K562 (cell line): ENCODE data around the gene ARHGAP42. TPM values are rescaled to one million over a fixed set of nuclear protein-coding genes. Genes with fewer than 3 reads are reported as not detected.
A peak's percentile ranks its signal among the peaks of the same experiment; 100 is the strongest.

Experiments used
- ATAC-seq: fragments of 200-7000 bp; cut with Tn5 transposase; 3 replicates; pipeline ENCODE4 v1.9.1; 2020; ENCODE audit warnings: moderate library complexity
- BruUV-seq: library from RNA; stranded (reverse); fragments of 400-500 nt; replicated peaks from 2 replicates; lab custom pipeline; 2021; lab: Mats Ljungman, UMichigan
- CTCF ChIA-PET: fragments of 300-600 bp; formaldehyde crosslinking; extraction: SDS; loops from one replicate; lab custom pipeline; 2021; ENCODE audit warnings: low intra/inter-chr PET ratio; lab: Yijun Ruan, JAX
- POLR2A ChIA-PET: fragments of 300-600, 350-650 bp; sonication (Branson Sonifier 250); formaldehyde crosslinking; extraction: SDS; loops from one replicate; lab custom pipeline; 2021; ENCODE audit warnings: antibody characterized with exemption, inconsistent platforms; lab: Yijun Ruan, JAX
- DNase-seq, 4 experiments: peaks; one replicate each; pipeline versions ENCODE4 v3.0.0 to v3.0.0-alpha.2; 2011 to 2018; ENCODE audit warnings: low spot score in 3 of 4, mixed read lengths in 3 of 4; ENCODE audit errors: extremely low read depth in 1 of 4
- FAIRE-seq: peaks from 2 replicates; lab custom pipeline; 2011; peaks lifted over from hg19 to GRCh38; lab: Jason Lieb, UNC
- H2AFZ ChIP-seq: 2 replicates; pipeline ENCODE4 v1.6.0; 2011; ENCODE audit warnings: low read depth, low read length, control low read depth, inconsistent platforms
- H3K27ac ChIP-seq: fragments of 200-600 bp; 3 replicates; pipeline ENCODE4 v1.8.0; 2011; ENCODE audit warnings: low read depth, mild to moderate bottlenecking, control low read depth, inconsistent platforms, low read length, moderate library complexity, mixed read lengths; ENCODE audit errors: extremely low read depth
- H3K27me3 ChIP-seq, 2 experiments: fragments of 300-600 bp in 1 of 2; 2 replicates in 1 of 2; 3 replicates in 1 of 2; pipeline versions ENCODE4 v1.6.0 to v1.8.0; 2011; ENCODE audit warnings: inconsistent platforms in 2 of 2, low read length in 2 of 2, mild to moderate bottlenecking in 1 of 2, mixed read lengths in 1 of 2, moderate library complexity in 1 of 2; ENCODE audit not compliant: control insufficient read depth in 2 of 2, insufficient read depth in 2 of 2
- H3K36me3 ChIP-seq: fragments of 300-600 bp; 3 replicates; pipeline ENCODE4 v1.8.0; 2011; ENCODE audit warnings: mild to moderate bottlenecking, low read length, inconsistent platforms; ENCODE audit not compliant: control insufficient read depth, insufficient read depth
- H3K4me1 ChIP-seq, 2 experiments: fragments of 200-600 bp in 1 of 2; replicated peaks in 1 of 2; 2 replicates in 1 of 2; 3 replicates in 1 of 2; pipeline versions ENCODE4 v1.5.1 to v1.8.0; 2011; ENCODE audit warnings: inconsistent platforms in 2 of 2, low read length in 2 of 2, mild to moderate bottlenecking in 1 of 2, mixed read lengths in 1 of 2, moderate library complexity in 1 of 2; ENCODE audit not compliant: control insufficient read depth in 2 of 2, insufficient read depth in 2 of 2
- H3K4me2 ChIP-seq: 2 replicates; pipeline ENCODE4 v1.6.1; 2011; ENCODE audit warnings: low read length, control low read depth, inconsistent platforms, mixed read lengths; ENCODE audit not compliant: insufficient read depth
- H3K4me3 ChIP-seq: fragments of 200-600 bp; sonication (generic), shearing (Covaris generic); 2 replicates; pipeline ENCODE4 v1.5.1; 2016; ENCODE audit warnings: control low read depth, inconsistent platforms
- H3K79me2 ChIP-seq: fragments of 200-600 bp; 3 replicates; pipeline ENCODE4 v1.8.0; 2011; ENCODE audit warnings: low read length, inconsistent platforms; ENCODE audit not compliant: control insufficient read depth, insufficient read depth
- H3K9ac ChIP-seq, 2 experiments: 2 replicates each; pipeline versions ENCODE4 v1.6.0 to v1.6.1; 2011; ENCODE audit warnings: low read depth in 2 of 2, low read length in 2 of 2, control low read depth in 1 of 2, inconsistent platforms in 1 of 2, mild to moderate bottlenecking in 1 of 2, mixed read lengths in 1 of 2; ENCODE audit not compliant: insufficient read depth in 1 of 2
- H3K9me1 ChIP-seq: one replicate; pipeline ENCODE4 v1.6.0; 2011; ENCODE audit warnings: inconsistent platforms, mild to moderate bottlenecking, low read length, moderate library complexity; ENCODE audit not compliant: control insufficient read depth, insufficient read depth
- H3K9me3 ChIP-seq: replicated peaks from 2 replicates; pipeline ENCODE4 v1.5.1; 2011; ENCODE audit warnings: low read depth, low read length, inconsistent platforms; ENCODE audit not compliant: control insufficient read depth, insufficient read depth
- H4K20me1 ChIP-seq: replicated peaks from 2 replicates; pipeline ENCODE4 v1.6.1; 2011; ENCODE audit warnings: low read length, inconsistent platforms, mixed read lengths; ENCODE audit not compliant: control insufficient read depth, insufficient read depth
- CBX3 ChIP-seq, 2 experiments: IDR thresholded peaks; 1 replicate in 1 of 2; 2 replicates in 1 of 2; pipeline ENCODE4 v1.6.1; 2012; ENCODE audit warnings: inconsistent platforms in 2 of 2, low read length in 2 of 2, borderline replicate concordance in 1 of 2, control low read depth in 1 of 2
- GABPA ChIP-seq: fragments of 200-800 bp; sonication (Bioruptor generic); conservative IDR thresholded peaks from 2 replicates; pipeline ENCODE4 v1.6.1; 2016; ENCODE audit warnings: low read depth, missing genetic modification characterization, missing compliant biosample characterization
- MEIS2 ChIP-seq: fragments of 450-650 bp; IDR thresholded peaks from 2 replicates; pipeline ENCODE4 v1.6.1; 2014; ENCODE audit warnings: mild to moderate bottlenecking; ENCODE audit not compliant: partially characterized antibody
- SPI1 ChIP-seq: IDR thresholded peaks from 2 replicates; pipeline ENCODE4 v1.6.1; 2011; ENCODE audit warnings: low read depth, low read length, control low read depth, borderline replicate concordance
- TFE3 ChIP-seq: fragments of 450-650 bp; formaldehyde crosslinking; IDR thresholded peaks from 2 replicates; pipeline ENCODE4 v1.4.0; 2020; ENCODE audit warnings: mild to moderate bottlenecking, mixed read lengths
- ZNF277 ChIP-seq: fragments of 250-450 bp; sonication (Bioruptor Pico); IDR thresholded peaks from 2 replicates; pipeline ENCODE4 v1.8.0; 2022; ENCODE audit warnings: inconsistent platforms, mild to moderate bottlenecking, moderate library complexity, borderline replicate concordance
- in situ Hi-C: fragments of 300-500 bp; cut with MboI; formaldehyde crosslinking; loops from 4 replicates; pipeline ENCODE4 v1.15.0; 2018; ENCODE audit warnings: inconsistent platforms, mixed read lengths
- intact Hi-C: fragments of 100-400 bp; cut with micrococcal nuclease; formaldehyde crosslinking; loops from 2 replicates; pipeline ENCODE4 v1.14.2; 2022
- polyA plus RNA-seq, 8 experiments: library from polyadenylated mRNA; depleted of rRNA in 4 of 8; stranded (reverse) in 5 of 8; unstranded in 3 of 8; fragments of >200 nt; fragmentation: Nextera tagmentation in 2 of 8; fragmentation: Illumina TruSeq in 1 of 8; extraction: Ambion mirVana in 2 of 8; extraction: Trizol in 1 of 8; gene quantifications; 2 replicates each; pipeline versions ENCODE4 v1.2.1 to v1.2.3, GENCODE V29; 2011 to 2014; ENCODE audit warnings: inconsistent platforms in 1 of 8, missing spikeins in 1 of 8
- total RNA-seq, 7 experiments: library from RNA; depleted of rRNA in 6 of 7; stranded (reverse); fragments of >200 nt in 6 of 7; fragmentation: Illumina TruSeq in 2 of 7; extraction: Trizol in 2 of 7; gene quantifications; 2 replicates each; pipeline versions ENCODE4 v1.2.1 to v1.2.3, GENCODE V29; 2011 to 2021; ENCODE audit warnings: low replicate concordance in 1 of 7

The ARHGAP42 gene
- total and polyA plus RNA-seq, 9 of the 15 experiments (the other 6 are each of a cell fraction or from before 2014, with no cell fraction given), result 0.95 to 6.1 (median 2.4) TPM

GRCh38 chr11:101019870-101020269 lies 332.8 kb downstream of the ARHGAP42 start (continued):
- TF ChIP-seq TFE3 (CRISPR knock-in tag), result no peak
- no peak for TF ChIP-seq GABPA (tag)
- no peak for TF ChIP-seq ZNF277 (CRISPR knock-in tag)
- TF ChIP-seq SPI1, result no peak

- ChIA-PET CTCF (no interaction called here), POLR2A (no interaction called here)
- no peaks in the 10 kb centered on the region for H3K27me3 ChIP-seq
- H3K4me1 ChIP-seq, result no peaks in the 10 kb centered on the region
- no peak overlapping the region for H2AFZ ChIP-seq
- H3K9me3 ChIP-seq, result no peaks in the 10 kb centered on the region
- no TSS peak for BruUV-seq
- no peaks in the 10 kb centered on the region for H3K9me1 ChIP-seq
- H3K79me2 ChIP-seq, result no peaks in the 10 kb centered on the region
- no peaks in the 10 kb centered on the region for H3K36me3 ChIP-seq
- no peak overlapping the region for H3K27ac ChIP-seq
- ATAC-seq (no peak), FAIRE-seq (no peak), DNase-seq (no peak)
- H3K4me2 ChIP-seq, result no peak overlapping the region
- intact Hi-C loops, result no loop called here
- no peaks in the 10 kb centered on the region for H4K20me1 ChIP-seq
- H3K9ac ChIP-seq, result no peak overlapping the region
- in situ Hi-C loops, result no loop called here
- peak; percentile 11 for TF ChIP-seq MEIS2
- no peak for TF ChIP-seq CBX3 (IDR thresholded peaks at IDR 0.05; ENCODE audit: borderline replicate concordance in 1 of 2, low read length in 2 of 2)
- H3K4me3 ChIP-seq, result no peak overlapping the region
These were observed 335.2 kb downstream of the ARHGAP42 start for GRCh38 chr11:101022256-101022655.
